Left renal cortex interstitium (tissue), 4 donors: ENCODE results near the gene ORAI1. TPM values are rescaled to one million over a fixed set of nuclear protein-coding genes. Genes with fewer than 3 reads are reported as not detected.

Experiments used
- DNase-seq, 4 donors: peaks; one replicate each; pipeline ENCODE4 v3.0.0-alpha.2; 2013; ENCODE audit warnings: low read depth in 4 of 4, low spot score in 2 of 4, missing footprints in 1 of 4
- polyA plus RNA-seq, 4 donors: library from polyadenylated mRNA; unstranded; fragments of 120-200 nt; gene quantifications; one replicate each; pipeline ENCODE4 v1.2.1, GENCODE V29; 2013; ENCODE audit not compliant: insufficient read length in 4 of 4

Gene ORAI1
- polyA plus RNA-seq, 4 donors: 10.8 to 18.2 (median 14.6) TPM

- no peak for DNase-seq
These were observed 63.1 kb downstream of the ORAI1 start for GRCh38 chr12:121689430-121689829.

Other genes with a start within 250 kb of the ORAI1 start
- 10 to 100 TPM; 39.5 to 50.4 (median 45.7) TPM for gene RNF34, start 226.4 kb upstream of the ORAI1 start, polyA plus RNA-seq
- gene KDM2B, start 45.5 kb upstream of the ORAI1 start, polyA plus RNA-seq: 10 to 100 TPM; 64.1 to 88.8 (median 73.2) TPM
- 1 to 10 TPM; 1.2 to 2.4 (median 1.8) TPM for gene MORN3, start 43.1 kb downstream of the ORAI1 start, polyA plus RNA-seq
- 10 to 100 TPM in 3 of 4 donors, 1 to 10 TPM in 1; 7.2 to 16.7 (median 12.7) TPM for gene TMEM120B, start 86.2 kb downstream of the ORAI1 start, polyA plus RNA-seq
- gene RHOF, start 167.2 kb downstream of the ORAI1 start, polyA plus RNA-seq: 10 to 100 TPM in 3 of 4 donors, 1 to 10 TPM in 1; 9.6 to 15.4 (median 12.5) TPM
- gene SETD1B, start 177.5 kb downstream of the ORAI1 start, polyA plus RNA-seq: 10 to 100 TPM; 10.6 to 22.2 (median 15.7) TPM
- 1 to 10 TPM; 1.8 to 5.3 (median 3.6) TPM for gene HPD, start 232.3 kb downstream of the ORAI1 start, polyA plus RNA-seq